IPS DF 4.7 (cell line): ENCODE results near the gene CCL26.

Experiments used
- DNase-seq: peaks from one replicate; pipeline ENCODE4 v3.0.0-alpha.2; 2013; ENCODE audit warnings: low spot score; ENCODE audit errors: extremely low read depth

Gene CCL26

GRCh38 chr7:75772081-75773077 is at the start of gene CCL26:
Gene CCL26, minus strand, starts transcription at chr7:75772211. Its CDS starts 35 bp downstream, at chr7:75772176.
- DNase-seq, result no peak

GRCh38 chr7:75820688-75821087 is 48.7 kb upstream of the CCL26 start:
- DNase-seq, result no peak

GRCh38 chr7:75819711-75820110 is 47.7 kb upstream of the CCL26 start:
- DNase-seq, result no peak

- no peak for DNase-seq
Measured at GRCh38 chr7:75818472-75818871, 46.5 kb upstream of the CCL26 start.

- DNase-seq, result no peak
Measured at GRCh38 chr7:75817116-75817515, 45.1 kb upstream of the CCL26 start.

- DNase-seq, result no peak
Measured at GRCh38 chr7:75815418-75816064, 43.5 kb upstream of the CCL26 start.

- no peak for DNase-seq
Measured at GRCh38 chr7:75814407-75814947, 42.5 kb upstream of the CCL26 start.

GRCh38 chr7:75813781-75814236 is 41.8 kb upstream of the CCL26 start, which contains the start of gene CCL24:
Gene CCL24, minus strand, starts transcription at chr7:75813806. Its CDS starts 91 bp downstream, at chr7:75813715.
- no peak for DNase-seq

GRCh38 chr7:75813084-75813483 is 41.1 kb upstream of the CCL26 start:
- DNase-seq, result no peak

GRCh38 chr7:75811894-75812678 is 40.1 kb upstream of the CCL26 start:
- DNase-seq, result no peak

GRCh38 chr7:75809396-75809795 is 37.4 kb upstream of the CCL26 start:
- no peak for DNase-seq

GRCh38 chr7:75808106-75808505 is 36.1 kb upstream of the CCL26 start:
- DNase-seq, result no peak

- DNase-seq, result no peak
Measured at GRCh38 chr7:75807452-75807851, 35.4 kb upstream of the CCL26 start.

GRCh38 chr7:75806560-75807307 is 34.7 kb upstream of the CCL26 start:
- DNase-seq, result no peak

GRCh38 chr7:75804705-75805104 is 32.7 kb upstream of the CCL26 start:
- DNase-seq, result no peak

GRCh38 chr7:75804004-75804403 is 32.0 kb upstream of the CCL26 start:
- DNase-seq, result no peak

- DNase-seq, result no peak
Measured at GRCh38 chr7:75802552-75802821, 30.5 kb upstream of the CCL26 start.

GRCh38 chr7:75798770-75799169 is 26.8 kb upstream of the CCL26 start:
- DNase-seq, result no peak

- DNase-seq, result no peak
Measured at GRCh38 chr7:75796420-75796819, 24.4 kb upstream of the CCL26 start.

GRCh38 chr7:75795831-75796285 is 23.8 kb upstream of the CCL26 start:
- DNase-seq, result no peak

GRCh38 chr7:75793676-75794075 is 21.7 kb upstream of the CCL26 start:
- no peak for DNase-seq
